Caki2 (cell line): ENCODE data around the gene MED12L. TPM values are rescaled to one million over a fixed set of nuclear protein-coding genes. Genes with fewer than 3 reads are reported as not detected.

Experiments used
- DNase-seq: peaks from one replicate; pipeline ENCODE4 v3.0.0-alpha.2; 2015; ENCODE audit warnings: low read depth
- in situ Hi-C: cut with HindIII; loops from 2 replicates; pipeline ENCODE4 v1.10.0; 2016; ENCODE audit warnings: low sequenced_read_pairs, low pct_unique_long_range_greater_than_20kb, mixed read lengths
- total RNA-seq: library from RNA; depleted of rRNA; stranded (reverse); fragments of >200 nt; shearing (Covaris generic); gene quantifications from 2 replicates; pipeline ENCODE4 v1.2.3, GENCODE V29; 2014; ENCODE audit warnings: low replicate concordance

MED12L gene
- total RNA-seq, 1 experiment from 2014 or later, result 0.24 TPM

DNA sequence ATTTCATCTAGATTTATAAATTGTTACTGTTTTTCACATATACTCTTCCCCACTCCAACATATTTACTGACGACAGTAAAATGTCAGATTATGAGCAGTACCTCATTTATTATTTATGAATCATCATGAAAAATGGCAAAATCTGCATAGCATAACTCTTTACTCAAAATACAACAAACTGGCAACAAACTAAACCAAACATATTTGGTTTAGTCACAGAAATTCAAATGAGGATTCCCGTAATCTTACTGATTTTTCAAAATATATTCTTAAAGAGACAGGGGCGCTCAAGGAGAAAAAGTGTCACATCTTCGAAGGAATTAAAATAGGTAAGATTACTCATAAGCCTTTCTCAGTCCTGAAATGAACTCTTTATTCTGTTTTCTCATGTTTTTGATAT, 234.2 kb downstream of the MED12L start:
- no peak for DNase-seq
- in situ Hi-C loops, result no loop called here

DNA sequence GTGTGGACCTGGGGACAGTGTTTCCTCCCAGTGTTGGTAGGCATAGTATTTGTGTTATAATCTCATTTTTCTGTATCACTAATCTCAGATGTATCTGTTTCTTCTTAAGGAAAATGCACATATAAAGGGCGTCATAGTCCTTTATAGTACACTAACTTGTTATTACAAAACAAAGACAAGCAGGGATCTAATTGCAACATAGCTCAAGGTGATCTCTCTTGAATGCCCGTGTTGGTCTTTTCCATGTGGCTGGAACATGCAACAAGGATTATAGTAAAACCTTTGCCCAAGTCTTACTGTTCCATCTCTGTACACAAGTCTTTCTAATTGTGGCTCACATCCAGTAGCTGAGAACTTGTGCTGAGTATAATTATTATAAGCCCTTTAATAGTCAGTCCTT, 234.7 kb downstream of the MED12L start:
- no peak for DNase-seq
- in situ Hi-C loops, result no loop called here

DNA sequence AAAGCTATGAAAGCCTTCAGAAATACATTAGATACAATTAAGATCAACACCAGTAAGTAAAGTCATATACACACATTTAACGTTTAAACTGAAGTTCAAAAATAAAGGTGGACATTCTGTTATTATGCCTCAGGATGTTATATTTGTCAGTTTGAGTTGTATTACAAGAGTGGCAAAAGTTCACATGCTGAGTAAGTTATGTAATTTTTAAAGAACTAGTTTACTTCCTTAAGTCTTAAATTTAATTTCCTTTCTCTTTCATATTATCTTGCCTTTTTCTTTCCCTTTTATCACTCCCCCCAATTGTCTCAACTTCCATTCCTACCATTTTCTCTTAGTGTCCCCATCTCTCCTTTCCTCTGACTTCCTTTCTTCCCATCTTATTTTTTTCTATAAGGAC, 236.1 kb downstream of the MED12L start:
- in situ Hi-C loops, result no loop called here
- DNase-seq, result no peak

- in situ Hi-C loops, result no loop called here
- DNase-seq, result no peak
Measured at GRCh38 chr3:151322511-151322910, 237.0 kb downstream of the MED12L start.

DNA sequence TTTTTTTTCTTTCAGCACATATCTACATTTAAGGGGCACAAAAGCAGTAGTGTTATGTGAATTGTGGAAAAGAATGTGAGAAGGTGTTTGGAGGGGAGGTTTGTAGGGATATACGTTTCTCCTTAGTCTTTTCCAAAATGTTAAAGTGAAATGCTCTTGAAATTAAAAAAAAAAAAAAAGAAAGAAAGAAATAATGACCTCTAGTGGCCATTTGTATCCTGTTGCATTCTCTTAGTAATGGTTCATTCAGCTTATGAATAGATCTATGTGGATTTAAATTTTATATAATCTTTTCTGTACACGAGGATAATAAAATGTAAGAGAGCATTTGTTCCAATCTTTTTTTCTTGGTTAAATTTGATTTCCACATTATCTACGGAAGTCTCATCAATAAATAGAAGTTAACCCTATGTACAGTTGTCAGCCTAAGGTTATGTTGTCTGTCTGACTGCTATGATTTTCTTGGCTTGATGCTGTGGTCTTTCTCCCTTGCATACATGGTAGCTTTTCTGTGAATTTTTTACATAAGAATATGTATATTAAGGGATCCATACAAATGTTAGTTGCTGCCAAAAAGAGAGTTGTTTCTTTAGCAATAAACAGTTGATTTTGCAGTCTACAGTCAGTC, 242.2 kb downstream of the MED12L start:
- in situ Hi-C loops, result no loop called here
- DNase-seq, result peak; percentile 35

DNA sequence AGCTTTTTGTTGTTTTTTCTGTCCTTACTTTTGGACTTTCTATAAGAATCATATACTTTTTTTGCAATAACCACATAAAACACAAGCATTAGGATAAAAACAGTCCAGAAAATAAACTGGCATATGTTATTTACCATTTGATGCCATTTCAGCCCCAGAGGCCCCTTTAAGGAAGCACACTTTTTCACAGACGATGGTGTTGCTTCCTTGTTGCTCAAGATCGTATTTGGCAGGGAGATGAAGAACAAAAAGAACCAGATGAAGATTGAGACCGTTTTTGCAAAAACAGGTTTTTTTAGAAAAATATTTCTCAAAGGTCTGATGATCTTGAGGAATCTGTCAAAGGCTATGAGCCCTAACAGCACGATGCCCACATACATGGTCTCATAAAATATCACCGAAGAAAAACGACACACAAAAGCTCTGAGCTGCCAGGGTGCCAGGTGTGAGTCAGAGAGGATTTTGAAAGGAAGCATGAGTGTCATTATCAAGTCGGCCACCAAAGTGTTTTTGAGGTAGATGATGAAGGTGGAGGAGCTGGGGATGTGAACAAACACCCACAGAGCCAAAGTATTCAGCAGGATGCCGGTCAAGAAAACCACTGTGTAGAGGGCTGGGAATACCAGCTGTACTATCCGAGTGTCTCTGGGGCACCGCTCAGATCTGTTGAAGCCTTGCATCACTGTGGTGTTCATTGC, 243.0 kb downstream of the MED12L start:
- no peak for DNase-seq
- in situ Hi-C loops, result no loop called here

GRCh38 chr3:151329363-151329762, 243.9 kb downstream of the MED12L start, which contains the start of gene P2RY13:
Gene P2RY13 (minus strand): TSS chr3:151329549. CDS start chr3:151329528, 21 bp downstream.
- in situ Hi-C loops, result no loop called here
- no peak for DNase-seq

- in situ Hi-C loops, result no loop called here
- DNase-seq, result no peak
Measured at GRCh38 chr3:151330379-151330778, 244.9 kb downstream of the MED12L start.

- in situ Hi-C loops, result no loop called here
- DNase-seq, result no peak
Measured at GRCh38 chr3:151330899-151331298, 245.4 kb downstream of the MED12L start.

DNA sequence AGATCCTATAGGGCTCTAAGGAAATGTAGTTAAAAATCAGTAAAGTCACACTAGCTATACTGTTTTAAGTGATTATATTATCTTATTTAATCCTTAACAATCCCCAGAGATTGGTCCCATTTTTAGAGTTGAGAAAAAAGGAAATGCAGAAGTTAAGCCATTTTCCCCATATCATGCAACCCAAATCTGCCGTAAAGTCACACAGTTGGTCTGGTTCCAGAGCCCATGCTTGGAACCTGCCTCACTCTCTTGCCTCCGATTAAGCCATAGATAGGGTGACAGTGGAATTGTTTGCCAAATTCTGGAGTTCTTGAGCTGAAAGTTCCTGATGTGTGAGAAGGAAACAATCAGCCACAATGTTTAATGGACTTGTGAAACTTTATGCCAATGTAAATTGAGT, 246.2 kb downstream of the MED12L start:
- DNase-seq, result no peak
- in situ Hi-C loops, result no loop called here

- no peak for DNase-seq
- in situ Hi-C loops, result no loop called here
Measured at GRCh38 chr3:151345859-151346258, 260.4 kb downstream of the MED12L start.

GRCh38 chr3:151346292-151346691, 260.8 kb downstream of the MED12L start:
- in situ Hi-C loops, result no loop called here
- no peak for DNase-seq

DNA sequence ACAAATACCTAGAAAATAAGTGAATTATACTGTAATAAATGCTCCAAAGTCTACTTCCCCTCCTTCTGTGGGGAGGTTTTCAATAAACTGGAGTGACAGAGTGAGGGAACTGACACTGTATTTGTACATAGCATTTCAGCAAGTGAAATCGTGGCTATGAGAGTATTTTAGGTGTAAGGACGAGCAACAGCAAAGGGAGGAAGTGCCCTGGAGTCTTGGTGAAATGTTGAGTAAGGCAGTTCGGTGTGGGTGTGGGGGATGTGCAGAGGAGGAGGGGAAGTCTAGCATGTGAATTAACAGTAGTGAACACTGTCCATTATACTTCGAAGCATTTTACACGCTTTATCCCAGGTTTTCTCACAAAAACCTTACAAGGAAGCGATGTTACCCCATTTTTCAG, 262.0 kb downstream of the MED12L start:
- in situ Hi-C loops, result no loop called here
- DNase-seq, result no peak

DNA sequence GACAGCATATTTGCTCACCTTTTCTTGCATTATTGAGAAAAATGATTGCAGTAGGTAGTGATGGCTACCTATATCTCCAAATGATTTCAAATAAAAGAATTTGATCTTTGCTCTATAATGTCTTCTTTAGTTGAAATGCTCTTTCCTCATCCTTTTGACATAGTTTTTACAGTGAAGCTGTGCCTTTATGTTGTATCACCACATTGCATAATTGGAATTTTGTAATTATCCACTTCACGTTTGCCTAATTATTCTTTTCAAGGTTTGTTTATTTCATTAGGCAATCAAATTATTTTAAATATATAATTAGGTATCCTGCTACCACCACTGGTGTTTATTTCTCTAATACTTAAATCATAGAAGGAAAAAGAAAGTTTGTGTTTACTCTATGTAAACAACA, 265.2 kb downstream of the MED12L start:
- DNase-seq, result no peak
- in situ Hi-C loops, result no loop called here

- in situ Hi-C loops, result no loop called here
- DNase-seq, result no peak
Measured at GRCh38 chr3:151351219-151351618, 265.8 kb downstream of the MED12L start.

- in situ Hi-C loops, result no loop called here
- no peak for DNase-seq
Measured at GRCh38 chr3:151351648-151352047, 266.2 kb downstream of the MED12L start.

- DNase-seq, result no peak
- in situ Hi-C loops, result no loop called here
Measured at GRCh38 chr3:151356794-151357462, 271.5 kb downstream of the MED12L start.

DNA sequence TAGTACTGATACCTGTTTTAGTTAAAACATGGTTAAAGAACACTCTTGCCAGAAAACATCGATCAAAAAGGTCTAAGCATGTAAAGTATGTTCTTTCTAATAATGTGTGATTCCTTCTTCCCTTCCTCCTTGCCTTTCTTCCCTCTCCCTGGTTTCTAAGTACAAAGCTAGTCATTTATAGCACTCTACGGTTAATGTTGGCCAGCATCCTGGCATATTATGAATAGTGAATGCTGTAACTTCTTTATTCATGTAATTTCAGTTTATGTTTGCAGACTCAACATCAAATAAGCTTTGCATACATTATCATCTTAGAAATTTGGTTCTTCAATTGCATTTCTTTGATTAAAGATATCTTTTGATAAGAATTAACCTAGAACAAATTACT, 272.0 kb downstream of the MED12L start:
- in situ Hi-C loops, result no loop called here
- DNase-seq, result no peak

GRCh38 chr3:151362751-151363174, 277.3 kb downstream of the MED12L start:
- in situ Hi-C loops, result no loop called here
- no peak for DNase-seq
